K562 (cell line): ENCODE measurements around the gene DDX41. TPM values are rescaled to one million over a fixed set of nuclear protein-coding genes. Genes with fewer than 3 reads are reported as not detected.

Source experiments
- CEBPG ChIP-seq, 3 experiments: fragments of 200-800 bp in 1 of 3; sonication (Bioruptor generic) in 1 of 3; sonication (generic) in 1 of 3; formaldehyde crosslinking in 1 of 3; IDR thresholded peaks in 2 of 3; conservative IDR thresholded peaks in 1 of 3; 2 replicates each; pipeline versions ENCODE4 v1.6.1 to v1.8.0; 2016 to 2022; ENCODE audit warnings: missing compliant biosample characterization in 2 of 3, missing genetic modification characterization in 2 of 3, mild to moderate bottlenecking in 1 of 3, missing genetic modification reagents in 1 of 3
- CHD7 ChIP-seq: fragments of 200-600 bp; sonication (generic); IDR thresholded peaks from one replicate; pipeline ENCODE4 v1.6.1; 2012; ENCODE audit warnings: mild to moderate bottlenecking, low read depth, low read length, inconsistent platforms
- ELF1 ChIP-seq: fragments of 200-800 bp; sonication (Bioruptor generic); IDR thresholded peaks from 2 replicates; pipeline ENCODE4 v1.6.1; 2016; ENCODE audit warnings: missing genetic modification characterization, missing compliant biosample characterization
- MAFG ChIP-seq: fragments of 450-650 bp; conservative IDR thresholded peaks from 2 replicates; pipeline ENCODE4 v1.6.1; 2016; ENCODE audit warnings: missing genetic modification characterization, missing compliant biosample characterization
- MAX ChIP-seq: sonication (generic); formaldehyde crosslinking; IDR thresholded peaks from 2 replicates; pipeline ENCODE4 v1.9.0; 2022; ENCODE audit warnings: mild to moderate bottlenecking, missing genetic modification reagents
- NONO ChIP-seq, 2 experiments: fragments of 200-400 bp in 1 of 2; fragments of 450-650 bp in 1 of 2; formaldehyde crosslinking in 1 of 2; IDR thresholded peaks; 2 replicates each; pipeline ENCODE4 v1.6.1; 2017; ENCODE audit warnings: low read depth in 2 of 2, mild to moderate bottlenecking in 2 of 2, moderate library complexity in 2 of 2, low read length in 1 of 2
- PHF20 ChIP-seq: fragments of 450-650 bp; IDR thresholded peaks from 2 replicates; pipeline ENCODE4 v1.6.1; 2018; ENCODE audit not compliant: partially characterized antibody
- RFX7 ChIP-seq: fragments of 250-450 bp; sonication (Bioruptor Pico); IDR thresholded peaks from 2 replicates; pipeline ENCODE4 v1.5.1; 2021; ENCODE audit warnings: mild to moderate bottlenecking
- YY1 ChIP-seq, 3 experiments: IDR thresholded peaks; 2 replicates each; pipeline ENCODE4 v1.6.1; 2011; ENCODE audit warnings: low read length in 2 of 3, mild to moderate bottlenecking in 2 of 3, moderate library complexity in 2 of 3, borderline replicate concordance in 1 of 3, control low read depth in 1 of 3, low read depth in 1 of 3; ENCODE audit not compliant: insufficient read depth in 3 of 3, insufficient replicate concordance in 2 of 3, control insufficient read depth in 1 of 3, insufficient read length in 1 of 3; ENCODE audit errors: extremely low read depth in 1 of 3
- ZBTB34 ChIP-seq: fragments of 250-450 bp; sonication (Bioruptor Pico); IDR thresholded peaks from 2 replicates; pipeline ENCODE4 v1.8.0; 2021; ENCODE audit warnings: mild to moderate bottlenecking, moderate library complexity
- ZNF589 ChIP-seq: fragments of 200-800 bp; sonication (Bioruptor generic); IDR thresholded peaks from 2 replicates; pipeline ENCODE4 v1.6.1; 2016; ENCODE audit warnings: low read depth, missing genetic modification characterization, missing compliant biosample characterization
- ZNF785 ChIP-seq: fragments of 250-450 bp; sonication (Bioruptor Pico); IDR thresholded peaks from 2 replicates; pipeline ENCODE4 v1.4.0; 2020; ENCODE audit warnings: mild to moderate bottlenecking
- polyA plus RNA-seq, 8 experiments: library from polyadenylated mRNA; depleted of rRNA in 4 of 8; stranded (reverse) in 5 of 8; unstranded in 3 of 8; fragments of >200 nt; fragmentation: Nextera tagmentation in 2 of 8; fragmentation: Illumina TruSeq in 1 of 8; extraction: Ambion mirVana in 2 of 8; extraction: Trizol in 1 of 8; gene quantifications; 2 replicates each; pipeline versions ENCODE4 v1.2.1 to v1.2.3, GENCODE V29; 2011 to 2014; ENCODE audit warnings: inconsistent platforms in 1 of 8, missing spikeins in 1 of 8
- total RNA-seq, 7 experiments: library from RNA; depleted of rRNA in 6 of 7; stranded (reverse); fragments of >200 nt in 6 of 7; fragmentation: Illumina TruSeq in 2 of 7; extraction: Trizol in 2 of 7; gene quantifications; 2 replicates each; pipeline versions ENCODE4 v1.2.1 to v1.2.3, GENCODE V29; 2011 to 2021; ENCODE audit warnings: low replicate concordance in 1 of 7

Gene DDX41
- total and polyA plus RNA-seq, 9 of the 15 experiments (the other 6 are each of a cell fraction or from before 2014, with no cell fraction given): 38.2 to 284 (median 116) TPM

GRCh38 chr5:177516601-177517568 is at the start of gene DDX41 (continued):
- TF ChIP-seq ZBTB34 (CRISPR knock-in tag) (no peak), ZNF589 (no peak), ZNF785 (CRISPR knock-in tag) (no peak), CHD7 (no peak), ELF1 (tag) (peak; percentile 77), PHF20 (peak; percentile 67), NONO (IDR thresholded peaks at IDR 0.05; ENCODE audit: low read depth in 2 of 2, low read length in 1 of 2) (no peak), CEBPG (CRISPR knock-in tag; IDR thresholded peaks at IDR 0.05) (no peak), CEBPG (tag; conservative IDR thresholded peaks at IDR 0.05 in 1 of 2, IDR thresholded peaks at IDR 0.05 in 1 of 2) (no peak), MAFG (tag) (no peak), YY1 (IDR thresholded peaks at IDR 0.05; ENCODE audit: borderline replicate concordance in 1 of 3, control insufficient read depth in 1 of 3, extremely low read depth in 1 of 3, insufficient read depth in 3 of 3, insufficient read length in 1 of 3, insufficient replicate concordance in 2 of 3, low read depth in 1 of 3, low read length in 2 of 3) (peak in 2 of 3 experiments; percentile 56 to 81), RFX7 (CRISPR knock-in tag) (no peak), MAX (CRISPR knock-in tag) (peak; percentile 87)
